HepG2 (cell line): Measurements from ENCODE around the gene TESK1. TPM values are rescaled to one million over a fixed set of nuclear protein-coding genes. Genes with fewer than 3 reads are reported as not detected.

Experiments used
- ATAC-seq: fragments of 200-7000 bp; cut with Tn5 transposase; 3 replicates; pipeline ENCODE4 v1.9.1; 2020; ENCODE audit warnings: mild to moderate bottlenecking, moderate library complexity
- BruUV-seq: library from RNA; stranded (reverse); fragments of 400-500 nt; replicated peaks from 2 replicates; lab custom pipeline; 2021; lab: Mats Ljungman, UMichigan
- CTCF ChIA-PET: fragments of 300-600 bp; formaldehyde crosslinking; extraction: SDS; loops from one replicate; lab custom pipeline; 2021; ENCODE audit warnings: low total read pairs, inconsistent platforms, low intra/inter-chr PET ratio; lab: Yijun Ruan, JAX
- POLR2A ChIA-PET: fragments of 350-600 bp; sonication (Branson Sonifier 250); formaldehyde crosslinking; loops from one replicate; lab custom pipeline; 2020; ENCODE audit warnings: antibody characterized with exemption, inconsistent platforms; lab: Yijun Ruan, JAX
- DNase-seq: peaks from one replicate; pipeline ENCODE4 v3.0.0-alpha.2; 2015; ENCODE audit warnings: low spot score
- FAIRE-seq: peaks from 3 replicates; lab custom pipeline; 2011; peaks lifted over from hg19 to GRCh38; lab: Jason Lieb, UNC
- H2AFZ ChIP-seq: one replicate; pipeline ENCODE4 v1.6.1; 2011; ENCODE audit warnings: low read length, inconsistent platforms
- H3K27ac ChIP-seq: fragments of 300-600 bp; 3 replicates; pipeline ENCODE4 v1.8.0; 2011; ENCODE audit warnings: mixed run types, mild to moderate bottlenecking, mixed read lengths, low read length, inconsistent platforms; ENCODE audit not compliant: insufficient read depth; ENCODE audit errors: extremely low read length
- H3K27me3 ChIP-seq, 2 experiments: fragments of 200-600 bp in 1 of 2; 2 replicates in 1 of 2; 3 replicates in 1 of 2; pipeline versions ENCODE4 v1.6.0 to v1.8.0; 2011; ENCODE audit warnings: low read length in 2 of 2, mild to moderate bottlenecking in 2 of 2, moderate library complexity in 2 of 2, inconsistent platforms in 1 of 2; ENCODE audit not compliant: insufficient read depth in 2 of 2, control insufficient read depth in 1 of 2
- H3K36me3 ChIP-seq, 2 experiments: fragments of 200-600 bp in 1 of 2; replicated peaks in 1 of 2; 2 replicates in 1 of 2; 3 replicates in 1 of 2; pipeline versions ENCODE4 v1.5.1 to v1.8.0; 2011; ENCODE audit warnings: low read length in 2 of 2, inconsistent platforms in 1 of 2; ENCODE audit not compliant: insufficient read depth in 2 of 2, control insufficient read depth in 1 of 2
- H3K4me1 ChIP-seq: 2 replicates; pipeline ENCODE4 v1.5.1; 2012; ENCODE audit warnings: low read length, inconsistent platforms; ENCODE audit not compliant: insufficient read depth
- H3K4me2 ChIP-seq: 2 replicates; pipeline ENCODE4 v1.6.0; 2011; ENCODE audit warnings: low read depth, low read length, inconsistent platforms
- H3K4me3 ChIP-seq, 3 experiments: fragments of 200-600 bp in 1 of 3; sonication (generic), shearing (Covaris generic) in 1 of 3; replicated peaks in 1 of 3; 2 replicates each; pipeline ENCODE4 v1.5.1; 2011 to 2016; ENCODE audit warnings: low read length in 3 of 3, inconsistent platforms in 2 of 3, low read depth in 2 of 3, mild to moderate bottlenecking in 2 of 3, control low read depth in 1 of 3, mixed read lengths in 1 of 3; ENCODE audit not compliant: insufficient read depth in 1 of 3
- H3K79me2 ChIP-seq: one replicate; pipeline ENCODE4 v1.6.1; 2011; ENCODE audit warnings: low read length, inconsistent platforms; ENCODE audit not compliant: insufficient read depth
- H3K9ac ChIP-seq: 2 replicates; pipeline ENCODE4 v1.6.0; 2011; ENCODE audit warnings: mild to moderate bottlenecking, low read depth, low read length, inconsistent platforms; ENCODE audit not compliant: insufficient read depth
- H3K9me3 ChIP-seq: 2 replicates; pipeline ENCODE4 v1.5.1; 2012; ENCODE audit warnings: mild to moderate bottlenecking, low read length
- H4K20me1 ChIP-seq: 2 replicates; pipeline ENCODE4 v1.6.0; 2011; ENCODE audit warnings: inconsistent platforms, mild to moderate bottlenecking, low read length, moderate library complexity; ENCODE audit not compliant: insufficient read depth
- CCDC6 ChIP-seq: sonication (generic); formaldehyde crosslinking; IDR thresholded peaks from 2 replicates; pipeline ENCODE4 v1.8.1; 2022; ENCODE audit warnings: mild to moderate bottlenecking, missing genetic modification reagents, moderate library complexity
- CSRNP2 ChIP-seq: sonication (generic); formaldehyde crosslinking; conservative IDR thresholded peaks from 2 replicates; pipeline ENCODE4 v1.8.0; 2022; ENCODE audit warnings: low read depth, missing genetic modification reagents
- FOSL1 ChIP-seq: sonication (generic); formaldehyde crosslinking; IDR thresholded peaks from 2 replicates; pipeline ENCODE4 v1.9.0; 2021; ENCODE audit warnings: missing genetic modification reagents, borderline replicate concordance
- HNRNPL ChIP-seq: fragments of 200-400 bp; formaldehyde crosslinking; IDR thresholded peaks from 2 replicates; pipeline ENCODE4 v1.6.1; 2017; ENCODE audit warnings: mild to moderate bottlenecking, low read depth, low read length
- KLF6 ChIP-seq: IDR thresholded peaks from 2 replicates; pipeline ENCODE4 v1.8.0; 2016; ENCODE audit warnings: missing biosample characterization, missing genetic modification reagents
- LBX2 ChIP-seq: sonication (generic); formaldehyde crosslinking; IDR thresholded peaks from 2 replicates; pipeline ENCODE4 v1.5.0; 2020; ENCODE audit warnings: missing genetic modification reagents, mild to moderate bottlenecking, borderline replicate concordance
- MAX ChIP-seq: IDR thresholded peaks from 2 replicates; pipeline ENCODE4 v1.6.1; 2012; ENCODE audit warnings: inconsistent platforms
- SAP130 ChIP-seq: IDR thresholded peaks from 2 replicates; pipeline ENCODE4 v1.6.1; 2016; ENCODE audit warnings: low read depth
- THAP11 ChIP-seq: IDR thresholded peaks from 2 replicates; pipeline ENCODE4 v1.6.1; 2016; ENCODE audit warnings: missing biosample characterization, missing genetic modification reagents
- ZMYM4 ChIP-seq: sonication (generic); formaldehyde crosslinking; IDR thresholded peaks from 2 replicates; pipeline ENCODE4 v1.8.1; 2023; ENCODE audit warnings: mild to moderate bottlenecking, missing genetic modification reagents
- ZNF687 ChIP-seq: sonication (generic); formaldehyde crosslinking; IDR thresholded peaks from 2 replicates; pipeline ENCODE4 v1.5.1; 2020; ENCODE audit warnings: mild to moderate bottlenecking, missing genetic modification reagents, moderate library complexity
- ZNF691 ChIP-seq: sonication (generic); formaldehyde crosslinking; IDR thresholded peaks from 2 replicates; pipeline ENCODE4 v1.4.0; 2020; ENCODE audit warnings: missing genetic modification reagents, low read depth, mild to moderate bottlenecking, borderline replicate concordance
- WGBS: methylation state at CpG from one replicate; pipeline ENCODE4 v1.1.6; 2017; ENCODE audit warnings: low lambda C conversion rate; 5-methylcytosine and 5-hydroxymethylcytosine counted together
- in situ Hi-C: cut with HindIII; loops from 2 replicates; pipeline ENCODE4 v1.10.0; 2017; ENCODE audit warnings: low pct_unique_long_range_greater_than_20kb; ENCODE audit not compliant: extremely low pct_ligation_motif_present
- intact Hi-C: fragments of 100-400 bp; cut with micrococcal nuclease; formaldehyde crosslinking; loops from one replicate; pipeline ENCODE4 v1.10.0; 2022; ENCODE audit not compliant: unreplicated experiment
- polyA plus RNA-seq, 8 experiments: library from polyadenylated mRNA; depleted of rRNA in 3 of 8; stranded (reverse) in 7 of 8; unstranded in 1 of 8; fragments of >200 nt; fragmentation: Illumina TruSeq in 4 of 8; extraction: Trizol in 4 of 8; gene quantifications; 2 replicates each; pipeline versions ENCODE4 v1.2.1 to v1.2.3, GENCODE V29; 2011 to 2016; ENCODE audit warnings: low read depth in 4 of 8, missing spikeins in 1 of 8, mixed read lengths in 1 of 8; ENCODE audit not compliant: insufficient read depth in 1 of 8
- total RNA-seq, 5 experiments: library from RNA; depleted of rRNA; stranded (reverse); fragments of >200 nt; fragmentation: Illumina TruSeq; extraction: Trizol; gene quantifications; 2 replicates each; pipeline ENCODE4 v1.2.3, GENCODE V29; 2016; ENCODE audit warnings: low read depth in 1 of 5

TESK1 gene
- total and polyA plus RNA-seq, 2 of the 13 experiments (the other 11 are each of a cell fraction or from before 2014, with no cell fraction given), result 7.3 to 13.6 TPM

GRCh38 chr9:35649431-35650340 lies 44.6 kb downstream of the TESK1 start (continued):
- peak; percentile 30 for TF ChIP-seq ZNF687 (CRISPR knock-in tag)
- TF ChIP-seq HNRNPL, result 0 out of 2 replicates have a peak, but pooled peaks have one; percentile 24
- TF ChIP-seq THAP11 (CRISPR knock-in tag), result no peak

GRCh38 chr9:35650341-35651158 lies 45.5 kb downstream of the TESK1 start, which contains the start of gene SIT1:
TSS of gene SIT1 (minus strand) at chr9:35650931. CDS start at chr9:35650853, 78 bp downstream.
- H3K4me1 ChIP-seq, result peaks cover 76% of the 10 kb centered on the region
- no peaks in the 10 kb centered on the region for H3K9me3 ChIP-seq
- H3K36me3 ChIP-seq, result no peaks in the 10 kb centered on the region
- no peak within 1 kb of the TSS for H2AFZ ChIP-seq
- no peak for DNase-seq
- H3K9ac ChIP-seq, result peak within 1 kb of the TSS; percentile 17; the same call in 1 of the 2 replicates
- intact Hi-C loops, result no loop called here
- peak within 1 kb of the TSS; percentile 15 to 63 (median 54); a peak in 5 of 6 replicates for H3K4me3 ChIP-seq
- H4K20me1 ChIP-seq, result no peaks in the 10 kb centered on the region
- no peaks in the 10 kb centered on the region for H3K79me2 ChIP-seq
- ATAC-seq, result 0 out of 3 replicates have a peak, but pooled peaks have one; percentile 7
- in situ Hi-C loops, result loop anchor here (10.0 kb wide), 1 partner anchor 536 kb away; the partner anchor contains the start of gene ATOSB
- no peak for FAIRE-seq
- H3K27me3 ChIP-seq, result peaks cover 2 to 22% of the 10 kb centered on the region in 2 experiments; a peak in 3 of 5 replicates
- H3K27ac ChIP-seq, result no peak within 1 kb of the TSS
- ChIA-PET POLR2A (interaction anchor here (1.0 to 1.6 kb wide), 2 partner anchors 14 to 41 kb away, joined by 5 to 6 read pairs; partner anchors contain the start of gene ARHGEF39), CTCF (no interaction called here)
- WGBS, result 30% methylated on average over 16 of the region's 22 CpGs
- peak within 1 kb of the TSS; percentile 80 for H3K4me2 ChIP-seq
- BruUV-seq, result no TSS peak
- TF ChIP-seq CSRNP2 (CRISPR knock-in tag) (no peak), MAX (peak; percentile 75), LBX2 (CRISPR knock-in tag) (no peak), CCDC6 (CRISPR knock-in tag) (no peak), SAP130 (CRISPR knock-in tag) (peak; percentile 40), FOSL1 (CRISPR knock-in tag) (no peak), ZNF691 (CRISPR knock-in tag) (no peak), KLF6 (CRISPR knock-in tag) (no peak), ZMYM4 (CRISPR knock-in tag) (no peak)
